Stimulated activated CD8-positive, alpha-beta memory T cell treated with anti-CD3 and anti-CD28 coated beads, Interleukin-12 subunit alpha, Interleukin-12 subunit beta, amount 100 ng/mL, for 1 hour (primary cell): Measurements from ENCODE around the gene CISD3.

Experiments
- DNase-seq: peaks from one replicate; pipeline ENCODE4 v3.0.0-alpha.2; 2020; ENCODE audit warnings: low read depth

CISD3 gene

GRCh38 chr17:38728290-38728831 is 1.8 kb upstream of the CISD3 start:
- peak; percentile 53 for DNase-seq

GRCh38 chr17:38729368-38729885 is 714 bp upstream of the CISD3 start:
- DNase-seq: no peak

DNA sequence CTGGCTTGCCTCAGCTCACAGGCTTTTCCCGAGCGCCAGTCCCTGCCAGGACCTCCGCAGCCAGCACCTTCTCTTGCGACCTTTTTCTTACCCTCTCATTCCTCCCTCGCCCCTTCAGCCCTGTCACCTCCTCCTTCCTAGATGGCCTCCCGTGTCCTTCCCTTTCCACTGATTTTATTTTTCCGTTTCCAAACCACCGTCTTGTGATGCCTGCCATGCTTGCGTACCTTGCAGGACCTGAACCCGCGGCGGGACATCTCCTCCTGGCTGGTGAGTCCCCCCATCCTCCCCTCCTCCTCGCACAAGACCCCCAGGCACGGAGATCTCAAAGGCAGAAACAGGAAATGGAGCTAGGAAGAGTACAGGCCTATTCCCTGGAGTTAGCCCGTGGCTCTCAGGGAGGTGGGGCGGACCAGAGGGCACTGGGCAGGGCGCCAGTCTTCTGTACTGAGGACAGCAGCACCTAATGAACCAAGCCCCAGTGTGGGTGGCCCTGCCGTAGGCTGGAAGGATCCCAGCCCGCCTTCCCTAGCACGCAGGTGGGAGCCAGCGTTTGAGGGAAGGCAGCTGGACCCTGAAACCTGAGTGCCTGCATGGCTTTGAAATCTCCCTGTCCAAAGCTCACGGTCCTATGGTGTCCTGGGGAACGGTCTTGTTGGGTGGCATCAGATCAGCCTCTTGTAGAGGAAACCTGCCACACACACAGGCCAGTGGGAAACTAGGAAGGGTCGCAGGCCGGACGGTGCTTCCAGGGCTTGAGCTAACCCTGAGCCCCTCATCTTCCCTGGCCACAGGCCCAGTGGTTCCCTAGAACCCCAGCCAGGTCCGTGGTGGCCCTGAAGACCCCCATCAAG is 612 bp downstream of the CISD3 start:
- no peak for DNase-seq

DNA sequence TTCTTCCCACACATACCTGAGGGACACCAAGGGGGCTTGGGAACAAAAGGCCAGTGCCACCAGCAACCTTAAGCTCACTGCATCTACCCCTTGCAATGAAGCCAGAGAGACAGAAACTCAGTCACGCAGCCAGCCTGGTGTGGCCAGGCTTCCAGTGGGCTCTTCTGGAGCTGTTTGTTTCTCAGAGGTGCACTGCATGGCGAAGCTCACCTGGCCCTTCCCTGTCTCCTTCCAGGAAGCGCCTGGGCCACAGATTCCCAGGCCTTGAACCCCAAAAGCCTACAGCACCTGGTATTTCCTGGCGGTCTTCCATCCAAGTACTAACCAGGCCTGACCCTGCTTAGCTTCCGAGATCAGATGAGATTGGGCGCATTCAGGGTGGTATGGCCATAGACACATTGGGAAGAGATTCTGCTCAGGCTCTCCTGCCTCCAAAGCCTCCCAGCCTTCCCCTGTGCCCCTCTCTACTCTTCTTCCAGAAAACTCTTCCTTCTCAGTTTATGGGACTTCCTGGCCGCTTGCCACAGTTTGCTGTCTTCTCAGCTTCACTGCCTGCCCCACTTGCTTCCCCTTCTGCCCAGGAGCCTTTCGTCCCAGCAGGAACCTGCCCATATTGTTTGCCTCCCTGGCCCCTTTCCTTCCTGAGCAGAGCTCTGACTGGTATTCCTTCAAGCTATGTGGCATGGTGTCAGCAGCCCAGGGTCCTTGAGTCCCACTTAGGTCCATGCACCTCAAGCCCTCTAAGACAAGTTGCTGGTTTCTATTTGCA is 1.6 kb downstream of the CISD3 start:
- DNase-seq: no peak

DNA sequence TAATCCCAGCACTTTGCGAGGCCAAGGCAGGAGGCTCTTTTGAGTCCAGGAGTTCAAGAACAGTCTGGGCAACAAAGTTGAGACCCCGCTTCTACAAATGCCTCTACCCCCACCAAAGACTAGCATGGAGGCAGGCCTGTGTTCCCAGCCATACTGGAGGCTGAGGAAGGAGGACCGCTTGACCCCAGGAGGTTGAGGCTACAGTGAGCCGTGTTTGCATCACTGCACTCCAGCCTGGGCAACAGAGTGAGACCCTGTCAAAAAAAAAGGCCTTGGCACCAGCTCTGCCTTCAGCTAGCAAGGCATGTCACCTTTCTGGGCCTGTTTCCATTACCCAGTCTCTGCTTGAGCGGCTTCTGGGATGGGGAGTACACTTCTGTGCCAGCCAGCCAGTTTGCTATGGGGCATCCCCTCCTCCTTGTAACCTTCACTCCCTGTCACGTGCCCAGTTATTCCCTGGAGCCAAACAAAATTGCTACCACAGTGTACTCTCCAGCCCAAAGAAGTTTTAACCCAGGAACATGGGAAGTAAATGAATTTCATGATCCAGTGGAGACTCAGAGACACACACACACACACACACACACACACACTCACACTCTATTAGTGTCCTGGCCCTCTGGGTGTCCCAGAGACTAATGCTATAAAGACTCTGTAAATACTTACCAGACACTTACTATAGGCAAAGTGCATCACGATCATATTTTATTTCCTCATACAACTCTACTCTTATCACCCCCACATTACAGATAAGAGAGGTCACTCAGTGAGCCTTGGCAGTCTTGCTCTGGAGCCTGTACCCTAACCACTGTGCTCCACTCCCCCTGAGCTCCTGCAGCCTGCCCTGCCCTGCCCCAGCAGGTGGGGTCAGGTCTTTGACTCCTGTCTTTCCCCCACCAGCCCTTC is 2.5 kb downstream of the CISD3 start:
- no peak for DNase-seq

GRCh38 chr17:38733282-38733981 is 3.3 kb downstream of the CISD3 start:
- no peak for DNase-seq

GRCh38 chr17:38733982-38734973 is 4.1 kb downstream of the CISD3 start:
- DNase-seq: no peak

DNA sequence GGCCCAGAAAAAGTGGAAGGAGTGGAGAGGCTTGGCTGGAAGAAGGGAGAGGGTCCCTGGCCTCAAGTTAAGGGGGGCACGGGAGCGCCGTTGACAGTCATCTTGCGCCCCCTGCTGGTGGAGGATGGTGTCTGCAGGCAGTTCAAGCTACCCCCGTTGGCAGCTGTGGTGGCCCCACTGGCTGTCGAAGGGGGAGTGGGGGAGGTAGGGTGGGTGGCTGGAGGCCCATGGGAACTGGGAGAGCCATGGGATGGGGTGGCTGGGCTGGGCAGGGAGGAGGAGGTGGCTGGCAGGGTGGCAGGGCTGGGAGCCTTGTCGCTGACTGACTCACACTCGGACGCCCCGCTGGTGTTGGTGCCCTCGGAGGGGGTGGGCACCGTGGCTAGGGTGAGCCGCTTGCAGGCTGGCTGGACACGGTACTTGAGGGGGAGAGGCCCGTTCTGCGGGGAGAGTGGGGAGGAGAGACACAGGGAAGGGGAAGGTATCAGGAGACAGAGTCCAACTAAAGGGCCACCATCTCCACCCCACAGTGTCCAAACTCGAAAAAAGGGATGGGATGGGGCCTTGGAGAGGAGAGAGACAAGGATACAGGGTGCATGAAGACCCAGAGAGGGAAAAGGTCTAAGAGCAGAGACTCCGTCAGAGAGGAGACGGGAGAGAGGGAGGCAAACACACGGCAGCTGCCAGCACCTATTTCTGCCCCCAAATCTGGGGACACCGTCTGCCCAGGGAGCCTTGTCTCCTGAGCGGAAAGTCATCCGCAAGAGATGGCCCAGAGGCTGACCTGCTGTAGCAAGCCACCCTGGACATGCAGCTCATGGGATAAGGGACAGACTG is 5.2 kb downstream of the CISD3 start:
- DNase-seq: peak; percentile 71

DNA sequence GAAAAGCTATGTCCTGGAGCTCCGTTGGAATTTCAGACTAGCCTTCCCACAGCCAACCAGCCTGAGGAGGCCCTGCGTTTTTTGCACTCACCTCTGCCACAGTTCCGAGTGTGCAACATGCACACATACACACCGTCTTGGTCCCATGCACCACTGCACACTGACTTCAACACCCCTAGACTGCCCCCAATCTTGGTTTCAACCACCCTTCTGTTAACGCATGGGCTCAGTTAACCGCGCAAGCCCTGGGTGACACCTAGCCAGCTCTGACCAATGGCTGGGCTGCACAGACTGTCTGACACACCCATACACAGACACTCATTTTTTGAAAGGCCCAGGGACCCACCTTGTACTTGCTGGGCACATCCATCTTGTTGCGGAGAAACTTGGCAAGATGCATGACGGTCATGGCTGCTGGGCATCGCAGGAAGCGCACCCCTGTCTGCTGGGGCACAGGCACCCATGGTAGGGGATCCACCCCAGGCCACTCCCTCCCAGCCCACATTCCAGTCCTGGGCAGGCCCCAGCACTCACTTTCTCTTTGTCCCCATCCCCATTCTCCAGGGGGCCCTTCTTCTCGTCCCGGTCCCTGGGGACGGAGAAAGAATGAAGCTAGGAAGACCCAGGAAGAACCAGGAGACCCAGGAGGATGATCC is 8.0 kb downstream of the CISD3 start:
- no peak for DNase-seq

- no peak for DNase-seq
Measured at GRCh38 chr17:38738686-38739085, 8.5 kb downstream of the CISD3 start.

- no peak for DNase-seq
Measured at GRCh38 chr17:38739305-38739704, 9.2 kb downstream of the CISD3 start.

- DNase-seq: no peak
Measured at GRCh38 chr17:38740044-38740443, 9.9 kb downstream of the CISD3 start.

- no peak for DNase-seq
Measured at GRCh38 chr17:38740806-38741205, 10.7 kb downstream of the CISD3 start.

GRCh38 chr17:38741461-38741860 is 11.3 kb downstream of the CISD3 start:
- DNase-seq: no peak

DNA sequence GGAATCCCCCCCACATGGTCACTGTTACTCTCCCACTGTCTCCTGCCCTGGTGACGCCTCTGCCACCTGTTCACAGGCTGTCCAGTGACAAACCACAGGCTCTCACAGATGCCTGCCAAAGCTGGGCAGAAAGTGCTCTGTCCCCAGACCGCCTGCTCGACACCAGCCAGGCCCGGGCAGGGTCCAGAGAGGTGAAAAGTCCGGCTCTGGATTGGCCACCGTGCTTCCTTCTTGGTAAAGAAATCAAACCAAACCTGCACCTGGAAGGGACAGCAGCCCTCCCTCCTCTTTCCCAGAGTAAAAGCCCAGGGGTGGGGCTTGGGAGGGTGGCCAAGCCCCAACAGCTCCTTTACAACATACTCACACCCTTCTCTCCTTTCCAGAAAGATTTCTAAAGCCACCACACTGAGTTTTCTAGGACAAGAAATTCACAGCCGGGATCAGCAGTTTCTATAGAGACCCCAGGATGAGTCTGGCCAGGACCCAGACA is 11.8 kb downstream of the CISD3 start:
- DNase-seq: no peak

GRCh38 chr17:38742411-38743308 is 12.5 kb downstream of the CISD3 start:
- no peak for DNase-seq

- DNase-seq: no peak
Measured at GRCh38 chr17:38743556-38744171, 13.5 kb downstream of the CISD3 start.
